Keratinocyte (primary cell): ENCODE measurements around the gene TRIM49. TPM values are rescaled to one million over a fixed set of nuclear protein-coding genes. Genes with fewer than 3 reads are reported as not detected.
"Not testable (repeated sequence)": the region's sequence is repeated elsewhere in the genome, so short reads cannot be mapped to it uniquely, and the experiment has no call there.

Experiments
- DNase-seq: peaks from one replicate; pipeline ENCODE4 v3.0.0-alpha.2; 2011; ENCODE audit warnings: low read depth, missing footprints, low spot score
- FAIRE-seq: peaks from 2 replicates; lab custom pipeline; 2011; peaks lifted over from hg19 to GRCh38; lab: Jason Lieb, UNC
- H2AFZ ChIP-seq: 2 replicates; pipeline ENCODE4 v1.6.0; 2012; ENCODE audit warnings: low read length, control low read depth, inconsistent platforms; ENCODE audit not compliant: control insufficient read depth
- H3K27ac ChIP-seq: 2 replicates; pipeline ENCODE4 v1.5.1; 2011; ENCODE audit warnings: low read length; ENCODE audit not compliant: control insufficient read depth, insufficient read depth
- H3K27me3 ChIP-seq: 3 replicates; pipeline ENCODE4 v1.6.0; 2011; ENCODE audit warnings: low read length; ENCODE audit not compliant: control insufficient read depth, insufficient read depth; ENCODE audit errors: extremely low read depth
- H3K36me3 ChIP-seq, 2 experiments: 2 replicates in 1 of 2; 3 replicates in 1 of 2; pipeline ENCODE4 v1.5.1; 2011; ENCODE audit warnings: low read length in 2 of 2, mild to moderate bottlenecking in 1 of 2; ENCODE audit not compliant: control insufficient read depth in 2 of 2, insufficient read depth in 2 of 2; ENCODE audit errors: extremely low read depth in 1 of 2
- H3K4me1 ChIP-seq: 3 replicates; pipeline ENCODE4 v1.5.1; 2011; ENCODE audit warnings: low read length; ENCODE audit not compliant: control insufficient read depth, insufficient read depth; ENCODE audit errors: extremely low read depth
- H3K4me2 ChIP-seq: 3 replicates; pipeline ENCODE4 v1.6.0; 2011; ENCODE audit warnings: low read depth, low read length; ENCODE audit not compliant: control insufficient read depth, insufficient read depth; ENCODE audit errors: extremely low read depth
- H3K4me3 ChIP-seq, 3 experiments: fragments of 200-600 bp in 1 of 3; sonication (generic) in 1 of 3; 2 replicates in 2 of 3; 3 replicates in 1 of 3; pipeline ENCODE4 v1.5.1; 2011 to 2016; ENCODE audit warnings: low read length in 3 of 3, mild to moderate bottlenecking in 3 of 3, control low read depth in 2 of 3, inconsistent platforms in 1 of 3, low read depth in 1 of 3, mixed read lengths in 1 of 3, mixed run types in 1 of 3, moderate library complexity in 1 of 3; ENCODE audit not compliant: control insufficient read depth in 2 of 3, insufficient read depth in 2 of 3; ENCODE audit errors: extremely low read depth in 1 of 3
- H3K79me2 ChIP-seq: 2 replicates; pipeline ENCODE4 v1.6.0; 2012; ENCODE audit warnings: low read length; ENCODE audit not compliant: control insufficient read depth, insufficient read depth
- H3K9ac ChIP-seq: 3 replicates; pipeline ENCODE4 v1.6.0; 2011; ENCODE audit warnings: low read length; ENCODE audit not compliant: control insufficient read depth, insufficient read depth; ENCODE audit errors: extremely low read depth
- H3K9me1 ChIP-seq: 3 replicates; pipeline ENCODE4 v1.6.0; 2011; ENCODE audit warnings: low read length; ENCODE audit not compliant: control insufficient read depth, insufficient read depth; ENCODE audit errors: extremely low read depth
- H3K9me3 ChIP-seq: 2 replicates; pipeline ENCODE4 v1.5.1; 2012; ENCODE audit warnings: low read depth, low read length; ENCODE audit not compliant: control insufficient read depth
- H4K20me1 ChIP-seq: 3 replicates; pipeline ENCODE4 v1.6.0; 2011; ENCODE audit warnings: low read length; ENCODE audit not compliant: control insufficient read depth, insufficient read depth; ENCODE audit errors: extremely low read depth
- dilution Hi-C: fragments of 300-500 bp; cut with MboI; formaldehyde crosslinking; loops from one replicate; pipeline ENCODE4 v1.7.0; 2020; ENCODE audit warnings: low sequenced_read_pairs; ENCODE audit not compliant: extremely low pct_ligation_motif_present
- polyA minus RNA-seq, 3 experiments: library from RNA; depleted of rRNA, polyadenylated mRNA; stranded (reverse); fragments of >200 nt; gene quantifications; 1 replicate in 1 of 3; 2 replicates in 1 of 3; 3 replicates in 1 of 3; pipeline ENCODE4 v1.2.3, GENCODE V29; 2011
- polyA plus RNA-seq, 5 experiments: library from polyadenylated mRNA; depleted of rRNA in 3 of 5; stranded (reverse) in 3 of 5; stranded (forward) in 1 of 5; unstranded in 1 of 5; fragments of >200 nt; gene quantifications; 1 replicate in 1 of 5; 2 replicates in 3 of 5; 3 replicates in 1 of 5; pipeline versions ENCODE4 v1.2.1 to v1.2.3, GENCODE V29; 2011 to 2012; ENCODE audit warnings: missing spikeins in 2 of 5, low read depth in 1 of 5, low replicate concordance in 1 of 5

Gene TRIM49
- polyA plus RNA-seq (not detected in 3 replicates), polyA minus RNA-seq (0.20 TPM in 1 of 3 replicates, not detected in the others)
- not detected for polyA plus RNA-seq (2011; ENCODE audit: low read depth)
- polyA plus RNA-seq (2011; cell fraction: cytosol; rRNA removed): not detected in 2 replicates
- polyA plus RNA-seq (2011; cell fraction: nucleus; rRNA removed): not detected in 2 replicates
- not detected in 2 replicates for polyA plus RNA-seq (2012; ENCODE audit: low replicate concordance)
- polyA minus RNA-seq (2011; cell fraction: cytosol; rRNA and poly(A)+ RNA removed): not detected
- not detected in 2 replicates for polyA minus RNA-seq (2011; cell fraction: nucleus; rRNA and poly(A)+ RNA removed)

- H3K9me3 ChIP-seq, H3K4me3 ChIP-seq, DNase-seq, FAIRE-seq, H3K36me3 ChIP-seq, H2AFZ ChIP-seq, H3K27me3 ChIP-seq, H3K27ac ChIP-seq, dilution Hi-C loops, H3K9me1 ChIP-seq, H3K4me1 ChIP-seq, H3K4me2 ChIP-seq, H3K79me2 ChIP-seq, H3K9ac ChIP-seq, H4K20me1 ChIP-seq: not testable (repeated sequence)
Measured at GRCh38 chr11:89808475-89808874, at the start of gene TRIM49. TSS of gene TRIM49 (minus strand) at chr11:89808575. CDS start at chr11:89804469, 4,106 bp downstream.

- H3K36me3 ChIP-seq, H2AFZ ChIP-seq, H3K79me2 ChIP-seq, H3K9ac ChIP-seq, H3K27ac ChIP-seq, H3K9me1 ChIP-seq, H3K4me3 ChIP-seq, H3K27me3 ChIP-seq, FAIRE-seq, H3K4me2 ChIP-seq, H3K4me1 ChIP-seq, H3K9me3 ChIP-seq, dilution Hi-C loops, DNase-seq, H4K20me1 ChIP-seq: not testable (repeated sequence)
Measured at GRCh38 chr11:89826694-89827093, 18.3 kb upstream of the TRIM49 start.

- DNase-seq, H3K4me2 ChIP-seq, H3K36me3 ChIP-seq, H3K4me1 ChIP-seq, H3K4me3 ChIP-seq, H2AFZ ChIP-seq, H3K9me1 ChIP-seq, H3K27ac ChIP-seq, H4K20me1 ChIP-seq, H3K9ac ChIP-seq, H3K9me3 ChIP-seq, H3K79me2 ChIP-seq, H3K27me3 ChIP-seq, FAIRE-seq, dilution Hi-C loops: not testable (repeated sequence)
Measured at GRCh38 chr11:89820008-89820407, 11.6 kb upstream of the TRIM49 start.

- H3K4me3 ChIP-seq, H3K27ac ChIP-seq, H3K27me3 ChIP-seq, H3K4me2 ChIP-seq, H3K9me3 ChIP-seq, dilution Hi-C loops, H3K36me3 ChIP-seq, H3K9ac ChIP-seq, H3K4me1 ChIP-seq, H4K20me1 ChIP-seq, DNase-seq, H3K79me2 ChIP-seq, H3K9me1 ChIP-seq, H2AFZ ChIP-seq, FAIRE-seq: not testable (repeated sequence)
Measured at GRCh38 chr11:89813535-89813934, 5.2 kb upstream of the TRIM49 start.

- DNase-seq, H3K4me3 ChIP-seq, H3K9me1 ChIP-seq, H3K27me3 ChIP-seq, FAIRE-seq, H3K4me1 ChIP-seq, H3K9me3 ChIP-seq, H3K27ac ChIP-seq, H2AFZ ChIP-seq, H4K20me1 ChIP-seq, H3K9ac ChIP-seq, dilution Hi-C loops, H3K79me2 ChIP-seq, H3K36me3 ChIP-seq, H3K4me2 ChIP-seq: not testable (repeated sequence)
Measured at GRCh38 chr11:89787506-89788063, 20.8 kb downstream of the TRIM49 start.
